Kidney glomerular epithelial cell (primary cell): ENCODE measurements around the gene CATSPER4.

Experiments used
- DNase-seq: peaks from one replicate; lab custom pipeline; 2025; lab: John Stamatoyannopoulos, UW

Gene CATSPER4

GRCh38 chr1:26190373-26190987 lies at the start of gene CATSPER4:
TSS of gene CATSPER4 (plus strand) at chr1:26190602. CDS start at chr1:26190628, 26 bp downstream.
- peak; percentile 76 for DNase-seq

- no peak for DNase-seq
Measured at GRCh38 chr1:26142159-26142558, 48.2 kb upstream of the CATSPER4 start.

- peak; percentile 70 for DNase-seq
Measured at GRCh38 chr1:26145041-26145959, 45.1 kb upstream of the CATSPER4 start.

- DNase-seq = no peak
Measured at GRCh38 chr1:26145960-26146294, 44.5 kb upstream of the CATSPER4 start.

- no peak for DNase-seq
Measured at GRCh38 chr1:26148887-26149286, 41.5 kb upstream of the CATSPER4 start.

GRCh38 chr1:26153966-26154532 lies 36.4 kb upstream of the CATSPER4 start:
- DNase-seq = no peak

- DNase-seq = no peak
Measured at GRCh38 chr1:26154750-26155149, 35.7 kb upstream of the CATSPER4 start.

GRCh38 chr1:26155370-26156284 lies 34.8 kb upstream of the CATSPER4 start:
- DNase-seq = no peak

- DNase-seq = no peak
Measured at GRCh38 chr1:26156285-26157038, 33.9 kb upstream of the CATSPER4 start.

- no peak for DNase-seq
Measured at GRCh38 chr1:26158271-26158907, 32.0 kb upstream of the CATSPER4 start.

- no peak for DNase-seq
Measured at GRCh38 chr1:26158908-26159742, 31.3 kb upstream of the CATSPER4 start, which contains the start of gene FAM110D. TSS of gene FAM110D (plus strand) at chr1:26159079. CDS start at chr1:26161292, 2,213 bp downstream.

- no peak for DNase-seq
Measured at GRCh38 chr1:26159743-26160039, 30.7 kb upstream of the CATSPER4 start.

- no peak for DNase-seq
Measured at GRCh38 chr1:26160527-26161414, 29.6 kb upstream of the CATSPER4 start.

- DNase-seq = no peak
Measured at GRCh38 chr1:26161415-26162219, 28.8 kb upstream of the CATSPER4 start.

GRCh38 chr1:26162220-26162709 lies 28.1 kb upstream of the CATSPER4 start:
- no peak for DNase-seq

GRCh38 chr1:26163684-26164035 lies 26.7 kb upstream of the CATSPER4 start:
- no peak for DNase-seq

GRCh38 chr1:26164036-26164860 lies 26.2 kb upstream of the CATSPER4 start:
- no peak for DNase-seq
